GM18526 (cell line): ENCODE data around the gene IFI27L1.

Source experiments
- POLR2A ChIP-seq: IDR thresholded peaks from 3 replicates; pipeline ENCODE4 v1.6.1; 2011; ENCODE audit not compliant: insufficient read length; ENCODE audit errors: extremely low read depth

IFI27L1 gene

DNA sequence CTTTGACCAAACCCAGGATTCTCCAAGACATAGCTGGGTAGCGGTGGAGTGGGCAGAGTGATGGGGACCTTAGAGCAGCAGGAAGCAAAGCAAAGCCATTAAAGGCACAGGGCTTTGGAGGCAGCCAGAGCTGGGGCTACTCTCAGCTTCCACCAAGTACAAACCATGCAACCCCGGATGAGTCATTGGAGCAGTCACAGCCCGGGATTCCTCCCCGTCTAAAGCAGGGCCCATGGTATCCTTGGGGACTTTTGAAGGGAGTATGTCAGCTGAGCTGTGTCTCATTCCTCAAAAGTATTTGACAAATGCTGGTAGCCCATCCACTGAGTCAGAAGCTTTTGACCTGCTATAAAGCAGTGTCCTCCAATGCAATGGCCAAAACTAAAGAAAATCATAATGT, 19.7 kb downstream of the IFI27L1 start:
- no peak for TF ChIP-seq POLR2A

- no peak for TF ChIP-seq POLR2A
Observed at GRCh38 chr14:94101748-94102147, 20.6 kb downstream of the IFI27L1 start.

DNA sequence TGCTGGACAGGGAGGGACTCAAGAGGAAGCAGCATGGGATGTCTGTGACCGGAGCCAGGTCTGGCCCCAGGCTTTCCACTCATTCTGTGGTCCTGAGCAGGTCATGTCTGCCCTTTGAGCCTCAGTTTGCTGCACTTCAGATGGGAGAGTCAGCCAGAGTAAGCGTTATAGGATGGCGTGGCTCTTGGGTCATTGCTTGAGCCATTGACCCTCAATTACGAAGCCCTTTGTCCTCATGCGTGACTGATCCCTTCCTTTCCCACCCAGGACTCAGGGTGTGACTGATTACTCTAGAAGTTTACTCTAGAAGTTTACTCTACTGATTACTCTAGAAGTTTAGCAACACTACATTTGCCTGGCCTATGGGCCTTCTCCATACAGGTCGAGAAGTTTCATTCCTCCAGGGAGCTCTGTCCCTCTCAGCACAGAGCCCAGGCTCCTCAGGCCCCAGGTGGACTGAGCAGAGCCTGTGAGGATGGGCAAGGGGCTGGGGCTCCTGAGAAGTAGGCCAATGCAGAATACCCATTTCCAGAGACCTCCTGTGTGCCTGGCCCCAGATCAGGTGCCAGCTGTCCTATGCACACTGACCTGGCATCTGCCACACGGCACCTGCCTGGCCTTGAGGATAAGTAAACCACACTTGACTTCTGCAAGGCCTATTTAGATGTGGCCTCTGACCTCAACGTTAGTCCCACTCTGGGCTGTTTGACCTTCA, 21.8 kb downstream of the IFI27L1 start:
- no peak for TF ChIP-seq POLR2A

- TF ChIP-seq POLR2A, result no peak
Observed at GRCh38 chr14:94103554-94104150, 22.5 kb downstream of the IFI27L1 start.

DNA sequence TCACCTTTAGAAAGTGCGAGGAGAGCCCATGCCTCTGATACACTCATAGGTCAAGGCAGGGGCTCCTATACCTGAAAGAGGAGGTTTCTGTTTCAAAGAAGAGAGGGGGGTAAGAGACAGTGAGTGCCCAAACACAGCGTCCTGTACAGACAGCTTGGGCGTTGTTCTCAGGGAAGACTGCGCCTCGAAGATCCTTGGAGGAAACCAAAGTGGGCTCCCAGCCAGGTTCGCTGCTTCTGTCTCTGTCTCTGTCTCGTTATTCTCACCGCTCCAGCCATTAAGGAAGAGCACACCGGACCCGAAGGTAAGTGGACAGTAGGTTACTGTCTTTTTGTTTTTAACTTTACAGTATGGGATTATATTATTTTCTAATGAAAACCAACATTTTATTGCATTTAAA, 23.6 kb downstream of the IFI27L1 start:
- no peak for TF ChIP-seq POLR2A

DNA sequence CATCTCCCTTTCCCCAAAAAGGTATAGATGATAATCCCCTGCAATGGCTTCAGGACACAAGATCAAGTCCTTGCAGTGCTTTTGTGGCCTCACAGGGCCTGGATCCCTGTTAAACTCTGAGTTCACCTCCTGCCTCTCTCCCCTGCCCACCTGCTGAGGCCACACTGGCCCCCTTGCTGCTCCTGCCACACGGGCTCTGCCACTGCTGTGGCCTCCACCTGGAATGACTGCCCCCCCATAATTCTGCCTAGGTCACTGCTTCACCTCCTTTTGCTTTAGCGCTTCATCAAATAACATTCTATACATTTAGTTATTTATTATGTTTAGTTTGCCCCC, 28.8 kb downstream of the IFI27L1 start:
- no peak for TF ChIP-seq POLR2A

- no peak for TF ChIP-seq POLR2A
Observed at GRCh38 chr14:94110552-94111181, 29.6 kb downstream of the IFI27L1 start, which contains the start of gene IFI27. Gene IFI27 (plus strand): TSS chr14:94110736.

DNA sequence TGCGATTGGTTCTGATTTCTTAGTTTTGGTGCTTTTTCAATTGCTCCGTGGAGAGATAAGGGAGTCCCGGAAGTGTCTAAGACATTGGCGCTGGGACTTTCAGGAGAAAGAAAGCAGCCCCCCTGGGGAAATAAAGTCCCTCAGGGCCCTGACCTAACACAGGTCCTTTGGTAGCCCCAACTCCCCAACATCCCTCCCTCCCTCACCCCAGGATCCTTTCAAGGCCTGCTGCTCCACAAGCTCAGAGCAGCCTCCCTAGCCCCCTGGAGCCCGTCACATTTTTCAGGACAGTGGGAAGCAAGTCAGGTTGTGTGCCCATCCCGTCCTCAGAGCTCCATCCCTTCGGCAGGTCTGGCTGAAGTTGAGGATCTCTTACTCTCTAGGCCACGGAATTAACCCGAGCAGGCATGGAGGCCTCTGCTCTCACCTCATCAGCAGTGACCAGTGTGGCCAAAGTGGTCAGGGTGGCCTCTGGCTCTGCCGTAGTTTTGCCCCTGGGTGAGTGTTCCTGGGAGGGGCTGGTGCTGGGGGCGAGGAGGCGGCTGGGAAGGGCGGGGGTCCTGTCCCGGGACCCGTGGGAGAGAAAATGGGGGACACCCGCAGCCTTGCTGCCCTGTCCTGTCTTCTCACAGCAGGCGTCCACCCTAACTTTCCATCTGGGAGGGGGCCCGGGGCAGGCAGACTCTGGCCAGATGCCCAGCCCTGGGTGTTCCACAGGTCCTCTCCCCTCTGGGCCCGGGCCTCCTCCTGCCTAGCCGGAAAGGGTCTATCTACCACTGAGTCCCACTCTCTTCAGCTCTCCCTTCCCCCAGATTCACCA, 30.4 kb downstream of the IFI27L1 start:
- TF ChIP-seq POLR2A, result no peak

GRCh38 chr14:94112513-94113063, 31.5 kb downstream of the IFI27L1 start:
- no peak for TF ChIP-seq POLR2A

DNA sequence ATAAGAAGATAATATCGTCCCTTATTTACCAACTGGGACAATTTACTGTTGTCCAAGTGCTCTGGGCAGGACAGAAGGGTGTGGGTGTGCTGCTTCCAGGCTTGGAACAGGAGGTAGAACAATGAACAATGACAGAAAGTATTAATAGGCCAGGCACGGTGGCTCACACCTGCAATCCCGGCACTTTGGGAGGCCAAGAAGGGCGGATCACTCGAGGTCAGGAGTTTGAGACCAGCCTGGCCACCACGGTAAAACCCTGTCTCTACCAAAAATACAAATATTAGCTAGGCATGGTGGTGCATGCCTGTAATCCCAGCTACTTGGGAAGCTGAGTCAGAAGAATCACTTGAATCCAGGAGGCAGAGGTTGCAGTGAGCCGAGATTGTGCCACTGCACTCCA, 32.0 kb downstream of the IFI27L1 start:
- no peak for TF ChIP-seq POLR2A

GRCh38 chr14:94113490-94113889, 32.4 kb downstream of the IFI27L1 start:
- TF ChIP-seq POLR2A, result no peak

DNA sequence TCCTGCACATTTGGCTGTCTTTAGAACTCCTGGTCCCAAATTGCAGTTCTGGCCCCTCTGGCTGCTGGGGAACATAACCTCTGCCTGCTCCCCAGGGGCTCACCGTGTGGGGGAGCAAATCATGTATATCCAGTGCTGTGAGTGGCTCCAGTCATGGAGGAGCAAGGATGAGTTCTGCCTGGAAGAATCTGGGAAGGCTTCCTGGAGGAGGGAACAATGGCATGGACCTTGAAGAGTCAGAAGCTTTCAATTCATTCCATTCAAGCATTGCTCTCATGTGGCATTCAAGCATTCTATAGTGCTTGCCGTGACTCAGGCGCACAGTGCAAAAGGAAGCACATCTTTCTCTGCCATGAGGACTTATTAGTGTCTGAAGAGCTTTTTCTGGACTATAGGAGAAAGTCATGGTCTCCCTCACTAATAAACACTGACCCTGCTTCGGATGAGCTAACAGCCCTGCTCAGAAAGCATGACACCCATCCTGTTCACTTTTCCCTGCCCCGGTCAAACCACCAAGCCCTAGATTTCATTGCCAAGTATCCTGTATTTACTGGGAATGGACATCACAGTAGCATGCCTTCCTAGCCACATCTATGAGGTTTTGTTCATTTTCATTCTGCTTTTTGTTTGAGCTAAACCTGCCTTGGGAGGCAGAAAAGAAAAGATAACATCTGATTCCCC, 32.9 kb downstream of the IFI27L1 start:
- TF ChIP-seq POLR2A, result no peak

- no peak for TF ChIP-seq POLR2A
Observed at GRCh38 chr14:94114589-94115057, 33.5 kb downstream of the IFI27L1 start.

GRCh38 chr14:94115058-94115591, 34.0 kb downstream of the IFI27L1 start:
- no peak for TF ChIP-seq POLR2A
